Subcutaneous adipose tissue (tissue), 4 donors: ENCODE measurements around the gene TECR. TPM values are rescaled to one million over a fixed set of nuclear protein-coding genes. Genes with fewer than 3 reads are reported as not detected.

ENCODE experiments used
- total RNA-seq, 4 donors: library from RNA; depleted of rRNA; stranded (reverse); fragments of >200 nt; gene quantifications; one replicate each; pipeline ENCODE4 v1.1.0, GENCODE V29; 2016
- TF ChIP-seq, protein P1 (sequence below): fragments of 450-650 bp; IDR thresholded peaks from one replicate; pipeline ENCODE4 v1.5.1; 2016; ENCODE audit warnings: low read depth, mild to moderate bottlenecking, control low read depth, antibody characterized with exemption, moderate library complexity

TECR gene, protein sequence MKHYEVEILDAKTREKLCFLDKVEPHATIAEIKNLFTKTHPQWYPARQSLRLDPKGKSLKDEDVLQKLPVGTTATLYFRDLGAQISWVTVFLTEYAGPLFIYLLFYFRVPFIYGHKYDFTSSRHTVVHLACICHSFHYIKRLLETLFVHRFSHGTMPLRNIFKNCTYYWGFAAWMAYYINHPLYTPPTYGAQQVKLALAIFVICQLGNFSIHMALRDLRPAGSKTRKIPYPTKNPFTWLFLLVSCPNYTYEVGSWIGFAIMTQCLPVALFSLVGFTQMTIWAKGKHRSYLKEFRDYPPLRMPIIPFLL
- total RNA-seq = 10 to 100 TPM; 36.8 to 86.7 (median 62.4) TPM

DNA sequence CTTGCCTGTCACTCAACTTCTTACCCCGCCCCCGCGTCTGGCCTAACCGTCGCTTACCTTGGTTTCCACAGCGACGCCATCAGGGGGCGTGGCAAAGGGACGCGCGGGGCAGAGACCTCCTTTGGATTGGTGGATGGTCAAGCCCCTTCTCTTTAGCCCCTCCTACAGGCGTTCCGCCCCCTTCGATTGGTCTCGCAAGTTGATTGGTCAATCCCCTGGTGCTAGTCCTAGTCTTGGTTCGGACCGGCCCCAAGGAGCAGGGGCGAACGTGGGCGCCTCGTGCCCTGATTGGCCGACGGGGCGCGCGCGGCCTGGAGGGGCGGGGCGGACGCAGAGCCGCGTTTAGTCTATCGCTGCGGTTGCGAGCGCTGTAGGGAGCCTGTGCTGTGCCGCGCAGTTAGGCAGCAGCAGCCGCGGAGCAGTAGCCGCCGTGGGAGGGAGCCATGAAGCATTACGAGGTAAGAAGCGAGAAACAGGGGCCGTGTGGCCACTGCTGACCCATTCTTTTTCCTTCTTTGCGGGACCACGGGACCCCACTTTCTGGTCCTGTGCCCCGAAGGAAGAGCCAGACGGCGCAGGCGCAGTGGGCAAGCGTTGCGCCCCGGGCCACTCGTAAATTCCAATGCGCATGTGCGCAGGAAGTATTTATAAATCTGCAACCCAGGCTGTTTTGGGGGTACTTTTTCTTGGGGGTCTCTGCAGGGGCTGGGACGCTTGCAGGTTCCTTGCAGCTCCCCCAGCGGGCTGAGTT, at the start of gene TECR:
TSS of gene TECR (plus strand) at position 341 of the 751 bp plus-strand sequence. CDS start at position 444, 103 bp downstream.
- TF ChIP-seq, protein P1, sequence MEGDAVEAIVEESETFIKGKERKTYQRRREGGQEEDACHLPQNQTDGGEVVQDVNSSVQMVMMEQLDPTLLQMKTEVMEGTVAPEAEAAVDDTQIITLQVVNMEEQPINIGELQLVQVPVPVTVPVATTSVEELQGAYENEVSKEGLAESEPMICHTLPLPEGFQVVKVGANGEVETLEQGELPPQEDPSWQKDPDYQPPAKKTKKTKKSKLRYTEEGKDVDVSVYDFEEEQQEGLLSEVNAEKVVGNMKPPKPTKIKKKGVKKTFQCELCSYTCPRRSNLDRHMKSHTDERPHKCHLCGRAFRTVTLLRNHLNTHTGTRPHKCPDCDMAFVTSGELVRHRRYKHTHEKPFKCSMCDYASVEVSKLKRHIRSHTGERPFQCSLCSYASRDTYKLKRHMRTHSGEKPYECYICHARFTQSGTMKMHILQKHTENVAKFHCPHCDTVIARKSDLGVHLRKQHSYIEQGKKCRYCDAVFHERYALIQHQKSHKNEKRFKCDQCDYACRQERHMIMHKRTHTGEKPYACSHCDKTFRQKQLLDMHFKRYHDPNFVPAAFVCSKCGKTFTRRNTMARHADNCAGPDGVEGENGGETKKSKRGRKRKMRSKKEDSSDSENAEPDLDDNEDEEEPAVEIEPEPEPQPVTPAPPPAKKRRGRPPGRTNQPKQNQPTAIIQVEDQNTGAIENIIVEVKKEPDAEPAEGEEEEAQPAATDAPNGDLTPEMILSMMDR = no peak

DNA sequence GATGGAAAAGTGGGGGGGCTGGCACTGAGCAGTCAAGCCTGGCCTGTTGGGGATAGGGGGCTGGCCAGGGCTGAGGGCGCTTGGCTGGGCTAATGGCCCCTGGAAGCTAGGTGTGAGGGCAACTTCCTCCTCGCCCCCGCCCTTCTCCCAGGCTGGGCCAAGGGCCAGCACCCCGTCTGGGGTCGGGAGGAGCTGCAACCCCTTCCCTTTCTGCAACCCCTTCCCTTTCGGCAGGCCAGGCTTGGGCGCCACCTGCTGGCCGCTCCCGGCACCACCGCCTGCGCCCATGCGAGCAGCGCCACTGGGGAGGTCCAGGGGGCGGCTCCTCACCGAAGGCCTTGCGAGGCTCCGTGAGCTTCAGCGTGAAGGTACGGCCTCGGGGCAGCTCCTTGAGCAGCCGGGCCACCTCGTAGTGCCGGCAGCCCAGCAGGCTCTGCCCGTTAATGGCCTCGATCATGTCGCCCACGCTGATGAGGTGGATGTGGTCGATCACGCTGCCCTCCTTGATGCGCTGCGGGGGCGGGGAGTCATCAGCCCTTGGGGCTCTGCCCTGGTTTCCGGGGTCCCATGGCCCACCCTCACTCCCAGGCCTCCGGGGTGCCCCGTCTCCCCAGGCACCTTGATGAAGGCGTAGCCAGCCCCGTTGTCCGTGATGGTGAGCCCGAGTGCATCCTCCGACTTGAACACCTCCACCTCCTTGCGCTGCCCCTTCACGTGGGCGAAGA, 49.3 kb upstream of the TECR start:
- TF ChIP-seq, protein P1 = no peak

DNA sequence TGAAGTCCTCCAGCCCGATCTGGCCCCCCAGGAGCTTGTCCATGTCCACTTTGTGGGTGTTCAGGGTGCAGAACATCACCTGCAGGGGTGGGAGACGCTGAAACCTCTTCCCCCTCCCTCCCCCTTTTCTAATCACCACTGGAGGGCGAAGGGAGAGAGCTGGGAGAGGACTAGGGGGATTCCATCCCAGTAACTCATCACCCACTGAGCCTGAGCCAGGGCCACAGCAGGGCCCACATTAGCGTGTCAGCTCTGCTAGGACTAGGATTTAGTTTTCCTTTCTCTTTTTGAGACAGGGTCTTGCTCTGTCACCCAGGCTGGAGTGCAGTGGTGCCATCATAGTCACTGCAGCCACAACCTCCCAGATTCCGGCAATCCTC, 48.7 kb upstream of the TECR start:
- TF ChIP-seq, protein P1 = no peak

DNA sequence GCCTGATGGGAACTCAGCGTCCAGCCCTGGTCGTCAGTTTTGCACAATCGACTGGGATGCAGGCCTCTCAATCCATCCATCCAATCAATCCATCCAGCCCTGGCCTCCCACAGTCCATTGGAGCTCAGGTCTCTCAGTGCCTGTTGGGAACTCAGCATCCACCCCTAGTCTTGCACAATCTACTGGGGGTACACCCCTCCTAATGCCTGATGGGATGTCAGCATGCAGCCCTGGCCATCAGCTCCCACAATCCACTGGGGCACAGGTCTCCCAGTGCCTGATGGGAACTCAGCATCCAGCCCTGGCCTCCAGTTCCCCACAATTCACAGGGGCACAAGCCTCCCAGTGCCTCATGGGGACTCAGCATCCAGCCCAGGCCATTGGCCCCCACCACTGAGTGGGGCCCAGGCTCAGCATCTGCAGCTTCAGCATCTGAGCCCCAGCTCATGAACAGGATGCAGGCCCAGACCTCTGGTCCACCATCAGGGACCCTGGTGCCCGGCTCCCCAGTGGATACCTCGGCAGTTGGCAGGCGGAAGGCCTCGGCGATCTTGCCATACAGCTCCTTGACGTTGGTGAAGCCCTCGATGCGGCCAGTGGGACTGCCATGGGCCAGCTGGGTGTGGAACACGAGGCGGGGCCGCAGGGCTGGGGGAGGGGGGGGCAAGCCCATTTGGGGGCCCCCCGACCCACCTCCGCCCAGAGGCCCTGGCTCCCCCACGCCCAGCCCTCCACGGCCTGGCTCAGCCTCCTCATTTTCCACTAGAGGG, 47.0 kb upstream of the TECR start:
- TF ChIP-seq, protein P1 = no peak

DNA sequence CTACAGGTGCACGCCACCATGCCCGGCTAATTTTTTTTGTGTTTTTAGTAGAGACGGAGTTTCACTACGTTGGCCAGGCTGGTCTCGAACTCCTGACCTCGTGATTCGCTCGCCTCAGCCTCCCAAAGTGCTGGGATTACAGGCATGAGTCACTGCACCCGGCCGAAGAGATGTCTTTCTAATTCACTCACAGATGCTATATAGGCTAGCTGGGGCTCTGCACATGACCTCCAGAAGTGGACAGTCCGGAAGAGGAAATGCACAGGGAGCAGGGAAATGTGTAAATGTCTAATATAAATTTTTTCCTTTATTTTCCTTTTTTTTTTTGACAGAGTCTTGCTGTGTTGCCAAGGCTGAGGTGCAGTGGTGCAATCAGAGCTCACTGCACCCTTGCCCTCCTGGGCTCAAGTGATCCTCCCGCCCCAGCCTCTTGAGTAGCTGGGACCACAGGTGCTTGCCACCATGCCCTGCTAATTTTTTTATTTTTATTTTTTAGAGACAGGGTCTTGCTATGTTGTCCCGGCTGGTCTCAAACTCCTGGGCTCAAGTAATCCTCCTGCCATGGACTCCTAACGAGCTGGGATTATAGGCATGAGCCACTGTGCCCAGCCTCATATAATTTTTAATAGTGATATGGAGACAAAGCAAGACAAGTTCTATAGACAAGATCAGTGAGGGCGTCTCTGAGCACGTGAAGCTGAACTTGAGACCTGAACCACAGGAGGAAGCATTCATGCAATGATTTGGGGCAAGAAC, 41.8 kb upstream of the TECR start:
- TF ChIP-seq, protein P1 = no peak

DNA sequence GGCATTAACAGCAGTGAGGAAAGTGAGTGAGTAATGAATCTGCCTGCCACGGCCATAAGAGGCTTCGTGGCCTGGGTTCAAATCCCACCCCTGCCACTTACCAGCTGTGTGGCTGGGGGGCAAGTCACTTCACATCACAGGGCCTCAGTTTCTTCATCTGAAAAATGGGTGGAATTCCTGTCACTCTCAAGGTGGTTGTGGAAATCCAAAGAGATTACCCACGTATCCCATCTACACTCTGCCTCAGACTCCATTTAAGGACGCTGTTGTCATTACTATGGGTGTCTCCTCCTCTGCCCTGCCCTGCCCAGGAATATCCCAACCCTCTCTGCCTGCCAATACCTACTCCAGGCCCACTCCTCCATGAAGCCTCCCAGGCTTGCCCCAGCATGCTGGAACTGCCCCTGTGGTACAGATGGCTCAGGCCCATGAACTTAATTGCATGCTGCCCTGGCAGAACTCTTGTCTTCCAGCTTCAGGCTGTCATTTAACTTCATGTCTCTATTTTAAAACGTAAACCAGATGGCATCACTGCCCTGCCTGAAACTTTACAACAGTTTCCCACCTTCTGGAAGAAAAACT, 36.5 kb upstream of the TECR start:
- TF ChIP-seq, protein P1 = no peak
